IgD-negative memory B cell (primary cell): ENCODE data around the gene NPY4R. TPM values are rescaled to one million over a fixed set of nuclear protein-coding genes. Genes with fewer than 3 reads are reported as not detected.
"Not testable (repeated sequence)": the region's sequence is repeated elsewhere in the genome, so short reads cannot be mapped to it uniquely, and the experiment has no call there.

Experiments used
- H3K27ac Mint-ChIP-seq, 3 donors: one replicate each; pipeline ENCODE4 v1.8.0; 2020 to 2022; ENCODE audit warnings: mild to moderate bottlenecking in 3 of 3, mixed read lengths in 3 of 3, moderate library complexity in 1 of 3
- H3K27me3 Mint-ChIP-seq: one replicate; pipeline ENCODE4 v1.8.0; 2021; ENCODE audit warnings: mixed read lengths
- H3K36me3 Mint-ChIP-seq: one replicate; pipeline ENCODE4 v1.8.0; 2020; ENCODE audit warnings: mild to moderate bottlenecking, mixed read lengths
- H3K4me1 Mint-ChIP-seq, 3 donors: one replicate each; pipeline ENCODE4 v1.8.0; 2020 to 2022; ENCODE audit warnings: mixed read lengths in 3 of 3, mild to moderate bottlenecking in 1 of 3
- H3K4me3 Mint-ChIP-seq, 4 donors: one replicate each; pipeline ENCODE4 v1.8.0; 2020 to 2022; ENCODE audit warnings: mild to moderate bottlenecking in 4 of 4, mixed read lengths in 4 of 4, moderate library complexity in 3 of 4
- H3K9me3 Mint-ChIP-seq, 3 donors: one replicate each; pipeline ENCODE4 v1.8.0; 2020 to 2021; ENCODE audit warnings: mixed read lengths in 3 of 3, mild to moderate bottlenecking in 1 of 3
- polyA plus RNA-seq: library from polyadenylated mRNA; unstranded; fragments of 300-500 nt; fragmentation: Illumina TruSeq; gene quantifications from one replicate; pipeline ENCODE4 v1.2.3, GENCODE V29; 2021

The NPY4R gene, protein sequence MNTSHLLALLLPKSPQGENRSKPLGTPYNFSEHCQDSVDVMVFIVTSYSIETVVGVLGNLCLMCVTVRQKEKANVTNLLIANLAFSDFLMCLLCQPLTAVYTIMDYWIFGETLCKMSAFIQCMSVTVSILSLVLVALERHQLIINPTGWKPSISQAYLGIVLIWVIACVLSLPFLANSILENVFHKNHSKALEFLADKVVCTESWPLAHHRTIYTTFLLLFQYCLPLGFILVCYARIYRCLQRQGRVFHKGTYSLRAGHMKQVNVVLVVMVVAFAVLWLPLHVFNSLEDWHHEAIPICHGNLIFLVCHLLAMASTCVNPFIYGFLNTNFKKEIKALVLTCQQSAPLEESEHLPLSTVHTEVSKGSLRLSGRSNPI
- not detected for polyA plus RNA-seq

DNA sequence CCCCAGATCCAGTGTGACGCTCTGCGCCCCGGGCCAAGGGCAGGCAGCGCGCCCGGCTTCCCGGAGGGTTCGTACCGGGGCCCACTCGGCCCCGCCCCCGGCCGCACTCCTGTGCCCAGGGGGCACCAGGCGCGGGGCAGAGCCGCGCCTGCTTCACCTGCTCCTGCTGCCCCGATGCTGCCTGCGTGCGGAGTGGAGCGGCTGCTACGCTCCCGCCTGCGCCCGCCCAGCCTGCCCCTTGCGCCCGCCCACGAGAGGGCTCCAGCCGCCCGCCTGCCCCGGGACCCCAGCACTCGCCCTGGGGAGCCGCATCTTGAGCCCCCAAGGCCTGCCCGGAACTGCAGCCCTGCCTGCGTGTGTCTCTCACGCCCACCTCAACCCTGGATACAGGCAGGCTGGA lies at the start of gene NPY4R:
Gene NPY4R, minus strand, starts transcription at position 194 of the 400 bp plus-strand sequence. CDS start 3,323 bp downstream, outside the sequence.
- H3K4me3 Mint-ChIP-seq, result not testable (repeated sequence)

DNA sequence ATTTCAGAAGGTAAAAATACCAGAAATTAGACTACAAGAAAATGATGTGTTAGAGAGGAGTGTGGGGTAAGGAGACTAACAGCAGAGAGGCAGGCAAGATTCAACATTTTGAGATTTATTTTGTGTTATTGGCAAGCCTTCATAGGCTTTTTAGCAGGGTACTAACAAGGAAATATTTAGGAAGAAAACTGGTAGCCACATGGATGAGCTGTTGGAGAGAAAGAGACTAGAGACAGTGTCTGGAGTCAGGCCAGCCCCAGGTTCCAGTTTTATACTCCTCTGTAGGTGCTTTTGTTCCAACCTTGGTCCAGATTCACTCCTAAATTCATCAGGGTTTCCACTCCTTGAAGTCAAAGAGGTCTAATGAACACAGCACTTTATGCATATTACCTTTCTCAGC lies 49.6 kb upstream of the NPY4R start:
- H3K4me3 Mint-ChIP-seq, result no peak overlapping the region
- H3K27me3 Mint-ChIP-seq, result no peaks in the 10 kb centered on the region
- H3K36me3 Mint-ChIP-seq, result no peaks in the 10 kb centered on the region
- H3K9me3 Mint-ChIP-seq, result no peaks in the 10 kb centered on the region
- no peak overlapping the region for H3K27ac Mint-ChIP-seq
- no peaks in the 10 kb centered on the region for H3K4me1 Mint-ChIP-seq

More for the DNA sequence above, at the start of gene NPY4R:
- not testable (repeated sequence) for H3K27me3 Mint-ChIP-seq, H3K4me1 Mint-ChIP-seq, H3K36me3 Mint-ChIP-seq, H3K9me3 Mint-ChIP-seq, H3K27ac Mint-ChIP-seq

DNA sequence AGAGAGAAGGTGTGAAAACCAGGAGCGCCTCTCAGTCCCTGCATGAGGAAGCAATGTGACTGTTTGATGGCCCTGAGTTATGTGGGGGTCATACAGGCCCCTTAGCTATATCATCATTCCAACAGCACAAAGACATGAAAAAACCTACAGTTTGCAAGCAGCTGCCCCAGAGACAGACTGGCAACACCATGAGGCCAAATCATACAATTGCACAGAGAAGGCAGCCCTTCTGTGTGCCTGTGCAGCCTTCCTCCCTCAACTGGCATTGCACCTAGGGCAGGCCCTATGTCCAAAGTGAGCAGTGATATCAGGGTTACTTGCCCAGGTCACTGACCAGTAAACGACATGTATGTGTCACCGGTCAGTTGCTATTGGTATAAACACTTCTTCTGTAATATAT lies 49.1 kb upstream of the NPY4R start:
- Mint-ChIP-seq H3K27ac (no peak overlapping the region), H3K9me3 (no peaks in the 10 kb centered on the region), H3K4me1 (no peaks in the 10 kb centered on the region), H3K36me3 (no peaks in the 10 kb centered on the region), H3K27me3 (no peaks in the 10 kb centered on the region), H3K4me3 (no peak overlapping the region)

DNA sequence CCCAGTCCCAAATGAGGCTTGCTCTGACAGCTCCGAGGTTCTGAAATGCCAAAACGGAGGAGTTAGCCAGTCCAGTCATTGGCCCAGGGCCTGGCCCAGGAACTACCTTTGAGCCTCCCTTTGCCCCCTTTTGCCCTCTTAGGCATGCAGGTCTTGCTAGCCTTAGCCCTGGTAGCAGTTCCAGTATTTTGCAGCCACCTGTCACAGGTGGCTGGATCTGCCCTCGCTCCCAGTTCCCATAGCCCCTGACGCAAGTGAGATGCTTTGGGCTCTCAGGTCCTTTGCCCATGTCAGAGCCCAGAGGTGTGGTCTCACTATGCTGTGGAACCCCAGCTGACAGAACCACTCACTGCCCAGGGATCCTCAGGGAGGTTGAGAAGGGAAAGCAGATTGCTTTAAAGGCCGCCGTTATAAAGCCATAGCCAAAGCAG lies 48.7 kb upstream of the NPY4R start:
- H3K27me3 Mint-ChIP-seq, result no peaks in the 10 kb centered on the region
- H3K4me3 Mint-ChIP-seq, result no peak overlapping the region
- no peaks in the 10 kb centered on the region for H3K36me3 Mint-ChIP-seq
- no peaks in the 10 kb centered on the region for H3K4me1 Mint-ChIP-seq
- H3K9me3 Mint-ChIP-seq, result no peaks in the 10 kb centered on the region
- H3K27ac Mint-ChIP-seq, result no peak overlapping the region

DNA sequence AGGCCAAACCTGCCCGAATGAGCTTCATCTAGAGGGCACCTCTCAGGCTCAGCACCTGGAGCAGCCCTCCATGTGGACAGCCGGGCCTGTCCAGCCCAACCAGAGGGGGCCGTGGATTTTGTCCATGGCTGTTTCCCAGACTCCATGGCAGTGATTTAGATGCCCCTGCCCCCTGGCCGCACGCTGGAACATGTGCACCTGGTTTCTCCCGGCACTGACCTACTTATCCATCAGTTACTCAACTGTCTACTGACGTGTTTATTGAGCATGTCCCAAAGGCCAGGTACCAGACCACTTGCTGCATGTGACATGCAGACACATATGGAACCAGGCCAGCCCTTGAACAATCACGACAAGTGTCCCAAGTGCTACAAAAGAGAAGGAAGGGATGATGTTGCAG lies 47.6 kb upstream of the NPY4R start:
- H3K9me3 Mint-ChIP-seq, H3K27ac Mint-ChIP-seq, H3K4me1 Mint-ChIP-seq, H3K27me3 Mint-ChIP-seq, H3K36me3 Mint-ChIP-seq, H3K4me3 Mint-ChIP-seq: not testable (repeated sequence)

DNA sequence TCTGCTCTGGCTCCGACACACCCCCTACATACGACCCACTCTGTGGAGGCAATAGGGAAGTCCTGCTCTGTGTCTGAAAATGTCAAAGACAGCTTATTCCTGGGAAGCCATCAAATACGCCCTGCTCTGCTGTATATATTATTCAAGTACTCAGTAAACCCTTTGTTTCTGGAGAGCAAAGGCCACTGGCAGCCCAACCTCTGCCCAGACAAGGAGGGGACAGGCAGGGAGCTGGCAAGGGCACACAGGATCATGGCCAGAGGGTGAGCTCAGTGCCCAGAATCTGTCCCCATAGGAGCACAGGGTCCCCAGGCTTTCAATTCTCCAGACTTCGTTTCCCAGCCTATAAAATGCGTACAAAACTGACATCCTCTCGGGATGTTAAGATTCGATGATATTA lies 47.0 kb upstream of the NPY4R start:
- not testable (repeated sequence) for H3K27me3 Mint-ChIP-seq, H3K4me1 Mint-ChIP-seq, H3K4me3 Mint-ChIP-seq, H3K27ac Mint-ChIP-seq, H3K36me3 Mint-ChIP-seq, H3K9me3 Mint-ChIP-seq

DNA sequence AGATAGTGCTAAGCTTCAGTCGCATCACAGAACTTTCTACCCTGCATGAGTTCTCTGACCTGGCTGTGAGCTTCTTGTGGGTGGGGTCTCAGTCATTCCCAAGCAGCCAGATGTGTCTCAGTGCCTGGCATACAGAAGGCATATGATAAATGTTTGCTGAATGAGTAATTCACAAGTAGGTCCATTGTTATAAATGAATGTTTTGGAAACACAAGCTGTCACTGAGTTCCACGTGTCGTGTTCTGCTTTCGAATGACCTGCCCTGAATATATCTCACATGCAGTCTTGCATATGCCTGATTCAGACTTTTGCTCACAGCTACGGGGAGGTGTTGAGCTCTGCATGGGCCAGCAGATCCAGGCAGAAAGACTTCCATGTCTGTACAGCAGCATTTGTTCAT lies 46.2 kb upstream of the NPY4R start:
- H3K27me3 Mint-ChIP-seq, H3K27ac Mint-ChIP-seq, H3K4me3 Mint-ChIP-seq, H3K36me3 Mint-ChIP-seq, H3K9me3 Mint-ChIP-seq, H3K4me1 Mint-ChIP-seq: not testable (repeated sequence)

DNA sequence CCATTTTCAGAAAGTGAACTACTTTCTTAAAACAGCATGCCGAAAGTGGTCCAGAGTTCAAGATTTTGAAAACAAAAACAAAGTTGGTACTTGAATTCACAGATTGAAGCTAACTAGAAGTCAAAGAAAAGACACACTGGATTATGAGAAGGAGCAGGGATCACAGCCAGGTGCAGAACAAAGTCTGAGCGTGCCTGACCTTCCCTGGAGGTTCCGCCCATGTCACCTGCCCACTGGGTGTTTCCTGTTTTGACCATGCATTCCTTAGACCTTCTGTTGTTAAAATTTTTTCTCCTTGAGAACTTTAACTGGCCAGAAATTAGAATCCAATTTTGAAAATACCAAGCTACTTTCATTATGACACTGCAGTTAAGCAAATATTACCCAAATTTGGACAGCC lies 34.2 kb upstream of the NPY4R start:
- H3K9me3 Mint-ChIP-seq, H3K4me1 Mint-ChIP-seq, H3K27ac Mint-ChIP-seq, H3K4me3 Mint-ChIP-seq, H3K27me3 Mint-ChIP-seq, H3K36me3 Mint-ChIP-seq: not testable (repeated sequence)

DNA sequence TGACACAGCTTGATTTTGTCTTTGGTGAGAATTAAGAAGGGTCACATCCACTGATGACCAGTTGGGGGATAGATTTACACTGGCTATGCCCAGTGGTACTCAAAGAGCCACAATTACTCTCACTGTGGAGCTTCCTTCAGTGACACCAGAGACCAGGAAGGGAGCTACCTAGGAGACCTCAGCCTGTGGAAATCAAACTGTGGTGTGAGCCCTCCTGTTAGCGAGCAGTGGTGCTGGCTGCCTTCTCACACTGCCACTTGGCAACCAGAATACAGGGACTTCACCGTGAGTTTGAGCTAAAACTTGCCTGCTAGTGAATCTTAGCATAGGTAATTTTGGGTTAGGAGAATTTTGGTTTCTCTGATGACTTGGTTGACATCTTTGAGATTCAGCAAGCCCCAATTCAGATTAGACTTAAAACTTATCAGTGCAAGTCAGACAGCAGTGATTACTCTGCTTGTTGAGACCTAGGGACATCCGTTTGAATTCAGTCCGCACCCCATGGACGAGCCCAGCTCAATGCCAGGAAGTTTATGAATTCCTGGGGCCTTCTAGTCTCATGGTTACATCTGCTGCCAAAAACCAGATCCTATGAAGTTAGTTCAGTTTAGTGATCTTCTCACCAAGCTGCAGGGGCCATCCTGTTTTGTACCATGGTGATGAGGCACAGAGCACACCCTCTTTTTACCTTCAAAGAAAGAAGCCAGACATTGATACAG lies 33.4 kb upstream of the NPY4R start:
- not testable (repeated sequence) for H3K4me3 Mint-ChIP-seq, H3K27ac Mint-ChIP-seq, H3K4me1 Mint-ChIP-seq, H3K27me3 Mint-ChIP-seq, H3K9me3 Mint-ChIP-seq, H3K36me3 Mint-ChIP-seq

DNA sequence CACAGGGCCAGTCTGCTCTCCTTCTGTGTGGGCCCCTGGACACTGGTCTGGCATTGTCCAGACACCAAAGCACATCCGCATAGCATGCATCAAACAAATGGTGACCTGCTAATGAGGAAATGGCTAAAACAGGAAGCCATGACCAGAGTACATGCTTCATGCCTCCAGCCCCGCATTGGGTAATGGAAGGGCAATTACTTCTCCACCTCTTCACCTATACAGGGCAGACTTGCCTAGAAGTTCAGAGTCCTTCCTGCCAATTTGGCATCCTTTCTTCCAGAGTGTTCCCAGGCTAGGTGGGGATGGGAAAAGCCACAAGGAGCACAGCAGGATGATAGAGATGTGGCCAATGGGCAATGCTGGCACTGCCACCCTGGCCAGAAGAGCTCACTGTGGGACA lies 32.1 kb upstream of the NPY4R start:
- not testable (repeated sequence) for H3K36me3 Mint-ChIP-seq, H3K9me3 Mint-ChIP-seq, H3K4me1 Mint-ChIP-seq, H3K27ac Mint-ChIP-seq, H3K4me3 Mint-ChIP-seq, H3K27me3 Mint-ChIP-seq

DNA sequence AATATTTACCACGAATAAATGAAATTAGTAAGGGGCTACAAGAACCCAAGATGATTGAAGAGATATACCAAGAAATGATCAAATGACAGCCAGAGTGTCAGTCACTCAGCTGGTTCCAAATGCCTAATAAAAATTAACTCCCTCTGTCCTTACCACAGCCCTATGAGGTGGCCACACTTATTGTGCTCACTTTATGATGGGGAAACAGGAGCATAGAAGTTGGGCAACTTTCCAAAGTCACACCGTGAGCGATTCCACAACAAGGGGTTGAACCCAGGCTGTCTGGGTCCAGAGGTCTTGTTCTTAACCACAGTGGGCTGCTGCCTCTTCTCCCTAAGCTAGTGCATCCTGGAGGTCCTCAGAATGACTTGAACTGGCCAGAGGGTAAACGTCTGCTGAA lies 31.6 kb upstream of the NPY4R start:
- not testable (repeated sequence) for H3K9me3 Mint-ChIP-seq, H3K4me3 Mint-ChIP-seq, H3K36me3 Mint-ChIP-seq, H3K27ac Mint-ChIP-seq, H3K4me1 Mint-ChIP-seq, H3K27me3 Mint-ChIP-seq

DNA sequence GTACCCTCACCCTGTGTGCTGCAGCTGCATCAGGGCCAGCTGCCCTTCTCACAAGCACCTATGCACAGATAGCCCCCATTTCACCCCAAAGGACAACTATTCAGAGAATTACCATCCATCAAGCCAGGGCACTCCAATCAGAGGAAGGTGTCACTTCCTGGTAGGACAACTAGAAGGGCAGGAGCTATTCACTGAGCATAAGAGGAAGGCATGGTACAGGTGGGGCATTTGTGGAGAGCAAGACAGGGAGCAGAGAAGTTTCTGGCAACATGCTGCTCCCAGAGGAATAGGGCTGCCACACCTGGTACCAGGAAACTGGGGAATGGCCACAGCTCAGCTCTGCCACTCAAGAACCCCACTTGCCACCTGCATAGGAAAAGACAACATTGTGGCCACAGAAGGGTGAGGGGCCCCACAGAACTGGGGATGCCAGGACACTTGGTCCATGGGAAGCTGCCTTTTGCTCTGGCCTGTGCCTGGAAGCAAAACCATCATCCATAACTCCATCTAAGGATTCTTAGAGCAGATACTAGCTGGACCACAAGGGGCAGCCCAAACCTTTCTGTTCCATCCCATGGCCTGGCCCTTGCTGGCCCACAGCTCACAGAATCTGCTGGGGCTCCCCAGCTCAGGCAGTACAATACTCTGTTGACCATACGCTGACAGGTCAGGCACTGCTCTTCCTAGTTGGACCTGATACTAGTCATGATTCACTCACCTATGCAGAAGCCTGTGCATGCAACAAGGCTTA lies 25.8 kb upstream of the NPY4R start:
- H3K9me3 Mint-ChIP-seq, H3K4me3 Mint-ChIP-seq, H3K4me1 Mint-ChIP-seq, H3K27ac Mint-ChIP-seq, H3K27me3 Mint-ChIP-seq, H3K36me3 Mint-ChIP-seq: not testable (repeated sequence)

DNA sequence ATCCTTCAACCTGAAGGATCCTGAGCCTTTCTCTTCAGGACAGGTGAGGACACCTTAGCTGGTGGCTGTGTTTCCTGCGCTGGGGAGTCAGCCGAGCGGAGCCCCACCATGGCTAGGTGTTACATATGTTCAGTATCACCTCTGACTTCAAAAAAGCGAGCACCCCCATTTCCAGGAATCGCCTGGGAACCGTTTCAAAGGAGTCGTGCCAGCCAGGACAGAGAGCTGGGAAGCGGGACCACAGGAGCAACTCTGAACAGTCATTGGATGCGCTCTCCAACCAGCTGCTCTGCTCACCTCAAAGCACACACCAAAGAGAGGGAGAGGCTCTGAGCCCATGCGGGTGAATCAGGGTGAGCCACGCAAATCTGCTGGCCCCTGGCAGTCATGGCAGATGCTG lies 24.5 kb upstream of the NPY4R start:
- H3K36me3 Mint-ChIP-seq, H3K27me3 Mint-ChIP-seq, H3K9me3 Mint-ChIP-seq, H3K27ac Mint-ChIP-seq, H3K4me3 Mint-ChIP-seq, H3K4me1 Mint-ChIP-seq: not testable (repeated sequence)

DNA sequence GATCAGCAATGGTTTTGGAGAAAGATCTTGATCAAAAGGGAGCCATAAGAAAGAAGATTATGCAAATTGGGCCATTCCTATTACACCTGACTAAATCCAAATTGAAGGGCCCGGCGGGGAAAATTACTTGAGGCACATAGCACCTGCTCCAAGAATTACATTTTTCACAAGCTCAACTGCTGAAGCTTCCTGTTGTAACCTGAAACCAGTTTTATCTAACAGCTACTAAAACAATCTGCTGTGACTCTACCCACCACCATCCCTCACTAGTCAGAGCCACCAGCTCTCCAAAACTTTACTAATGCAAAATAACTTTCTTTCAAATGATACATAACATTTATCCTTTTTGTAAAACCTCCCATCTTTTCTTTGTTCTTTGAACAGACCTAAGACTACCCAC lies 20.7 kb upstream of the NPY4R start:
- H3K27me3 Mint-ChIP-seq, H3K36me3 Mint-ChIP-seq, H3K9me3 Mint-ChIP-seq, H3K27ac Mint-ChIP-seq, H3K4me1 Mint-ChIP-seq, H3K4me3 Mint-ChIP-seq: not testable (repeated sequence)

DNA sequence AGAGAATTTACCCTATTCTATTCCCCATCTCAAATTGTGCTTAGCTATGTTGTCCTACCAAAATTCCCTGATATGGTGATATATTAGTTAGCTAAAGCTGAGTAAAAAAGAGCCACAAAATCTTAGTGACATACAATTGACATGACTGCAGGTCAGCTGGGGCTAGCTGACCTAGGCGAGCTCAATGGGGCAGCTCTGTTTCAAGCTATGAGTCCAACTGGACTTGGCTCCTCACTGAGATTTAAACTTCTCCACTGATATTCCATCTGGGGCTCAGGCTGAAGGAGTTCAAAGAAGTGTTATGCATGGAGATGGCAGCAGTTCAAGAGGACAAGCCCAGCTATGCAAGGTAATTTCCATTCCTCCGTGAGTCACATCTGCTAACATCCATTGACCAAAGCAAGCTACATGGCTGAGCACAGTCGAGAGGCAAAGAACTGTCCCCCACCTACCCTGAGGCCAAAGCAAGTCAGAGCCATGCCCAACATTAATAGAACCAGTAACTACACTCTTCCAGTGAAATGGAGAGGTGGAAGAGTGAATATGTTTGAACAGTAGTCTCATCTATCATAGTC lies 9.1 kb upstream of the NPY4R start:
- H3K36me3 Mint-ChIP-seq, H3K4me1 Mint-ChIP-seq, H3K4me3 Mint-ChIP-seq, H3K27me3 Mint-ChIP-seq, H3K9me3 Mint-ChIP-seq, H3K27ac Mint-ChIP-seq: not testable (repeated sequence)

DNA sequence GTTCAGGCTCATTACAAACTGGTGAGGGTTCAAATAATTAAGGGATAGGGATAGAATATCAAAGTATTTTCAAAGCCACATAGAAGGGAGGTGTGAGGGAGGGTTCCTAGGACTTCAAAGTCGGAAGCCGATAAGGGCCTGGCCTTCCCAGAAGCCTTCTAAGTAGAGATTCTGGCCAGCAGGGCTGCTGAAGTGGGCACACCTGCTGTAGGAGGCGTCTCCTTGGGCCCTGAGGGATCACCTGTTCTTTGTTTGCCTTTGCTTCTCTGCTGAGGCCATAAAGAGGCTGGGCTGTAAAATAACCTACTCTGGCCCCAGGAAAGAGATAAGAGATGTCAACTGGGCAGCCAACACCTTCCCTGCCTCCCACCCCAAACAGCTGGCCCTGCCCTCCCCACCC lies 8.0 kb upstream of the NPY4R start:
- H3K27ac Mint-ChIP-seq, H3K4me3 Mint-ChIP-seq, H3K36me3 Mint-ChIP-seq, H3K27me3 Mint-ChIP-seq, H3K4me1 Mint-ChIP-seq, H3K9me3 Mint-ChIP-seq: not testable (repeated sequence)
